MM.1S (cell line): Measurements from ENCODE around the gene LOXL4.

Experiments used
- DNase-seq: peaks from one replicate; pipeline ENCODE4 v3.0.0-alpha.2; 2015
- H2AFZ ChIP-seq: fragments of 300-600 bp; sonication (generic); 2 replicates; pipeline ENCODE4 v1.6.0; 2016; ENCODE audit warnings: antibody characterized with exemption, low read length
- H3F3A ChIP-seq: fragments of 300-600 bp; sonication (generic); 2 replicates; pipeline ENCODE4 v1.6.1; 2016; ENCODE audit warnings: mild to moderate bottlenecking, antibody characterized with exemption, low read length, moderate library complexity, mixed read lengths; ENCODE audit not compliant: insufficient read depth
- H3K27ac ChIP-seq: fragments of 300-600 bp; sonication (generic); 2 replicates; pipeline ENCODE4 v1.5.1; 2016; ENCODE audit warnings: mild to moderate bottlenecking, low read length
- H3K27me3 ChIP-seq: fragments of 300-600 bp; sonication (generic); replicated peaks from 2 replicates; pipeline ENCODE4 v1.6.0; 2016; ENCODE audit warnings: low read length; ENCODE audit not compliant: insufficient read depth
- H3K36me3 ChIP-seq: fragments of 300-600 bp; sonication (generic); replicated peaks from 2 replicates; pipeline ENCODE4 v1.6.1; 2016; ENCODE audit warnings: mild to moderate bottlenecking, low read length, mixed read lengths; ENCODE audit not compliant: insufficient read depth
- H3K4me1 ChIP-seq: fragments of 300-600 bp; sonication (generic); 2 replicates; pipeline ENCODE4 v1.6.1; 2016; ENCODE audit warnings: low read length, mixed read lengths
- H3K4me2 ChIP-seq: fragments of 300-600 bp; sonication (generic); 2 replicates; pipeline ENCODE4 v1.6.0; 2016; ENCODE audit warnings: low read depth, low read length
- H3K4me3 ChIP-seq: fragments of 300-600 bp; sonication (generic); 2 replicates; pipeline ENCODE4 v1.5.1; 2016; ENCODE audit warnings: low read length, mixed read lengths
- H3K79me2 ChIP-seq: fragments of 300-600 bp; sonication (generic); 2 replicates; pipeline ENCODE4 v1.6.1; 2016; ENCODE audit warnings: mixed run types, low read length, mixed read lengths
- H3K9ac ChIP-seq: fragments of 300-600 bp; sonication (generic); 2 replicates; pipeline ENCODE4 v1.6.1; 2016; ENCODE audit warnings: low read length, mixed read lengths
- H3K9me2 ChIP-seq: fragments of 300-600 bp; sonication (generic); replicated peaks from 2 replicates; pipeline ENCODE4 v1.6.1; 2016; ENCODE audit warnings: mild to moderate bottlenecking, low read length, mixed read lengths; ENCODE audit not compliant: insufficient read depth
- H3K9me3 ChIP-seq: fragments of 300-600 bp; sonication (generic); replicated peaks from 2 replicates; pipeline ENCODE4 v1.6.1; 2016; ENCODE audit warnings: mild to moderate bottlenecking, low read length, mixed read lengths; ENCODE audit not compliant: insufficient read depth
- H4K20me1 ChIP-seq: fragments of 300-600 bp; sonication (generic); 2 replicates; pipeline ENCODE4 v1.6.1; 2016; ENCODE audit warnings: mild to moderate bottlenecking, low read length, moderate library complexity, mixed read lengths; ENCODE audit not compliant: insufficient read depth
- CTCF ChIP-seq: fragments of 300-600 bp; sonication (generic); IDR thresholded peaks from 2 replicates; pipeline ENCODE4 v1.5.1; 2016; ENCODE audit warnings: antibody characterized with exemption, low read length, mixed read lengths
- EZH2 ChIP-seq: fragments of 300-600 bp; sonication (generic); optimal IDR thresholded peaks from 2 replicates; pipeline ENCODE3; 2017; ENCODE audit warnings: low read depth, mild to moderate bottlenecking, antibody characterized with exemption, low read length, mixed read lengths
- EZH2phosphoT487 ChIP-seq: fragments of 300-600 bp; sonication (generic); IDR thresholded peaks from 2 replicates; pipeline ENCODE4 v1.6.1; 2018; ENCODE audit warnings: antibody characterized with exemption, low read length

LOXL4 gene

DNA sequence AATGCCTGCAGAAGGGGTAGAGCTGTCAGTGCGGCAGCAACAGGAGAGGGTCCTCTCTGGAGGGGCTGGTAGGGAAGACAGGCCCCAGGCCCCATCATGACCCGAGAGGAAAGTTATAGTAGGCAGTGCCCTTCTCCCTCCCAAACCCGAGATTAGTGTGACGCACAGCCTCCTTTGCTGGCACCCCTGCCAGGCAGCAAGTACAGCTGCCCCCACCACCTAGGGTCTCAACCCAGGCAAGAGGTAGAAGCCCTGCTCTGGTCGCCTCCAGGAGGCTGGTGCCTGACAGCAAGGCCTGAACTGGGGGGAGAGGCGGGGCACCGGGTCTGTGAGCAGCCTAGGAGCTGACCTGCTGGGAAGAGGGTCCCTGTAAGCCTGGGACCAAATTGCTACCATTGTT, 15.5 kb downstream of the LOXL4 start:
- H3K27ac ChIP-seq = no peak overlapping the region
- no peak for TF ChIP-seq EZH2
- H3K9me2 ChIP-seq = no peaks in the 10 kb centered on the region
- no peak overlapping the region for H3K4me3 ChIP-seq
- no peak for DNase-seq
- no peaks in the 10 kb centered on the region for H3K27me3 ChIP-seq
- no peak overlapping the region for H3K9ac ChIP-seq
- H2AFZ ChIP-seq = no peak overlapping the region
- H3K36me3 ChIP-seq = no peaks in the 10 kb centered on the region
- no peak overlapping the region for H3K4me2 ChIP-seq
- peaks cover 21% of the 10 kb centered on the region for H3F3A ChIP-seq
- H3K79me2 ChIP-seq = no peaks in the 10 kb centered on the region
- H3K9me3 ChIP-seq = no peaks in the 10 kb centered on the region
- no peaks in the 10 kb centered on the region for H4K20me1 ChIP-seq
- H3K4me1 ChIP-seq = peaks cover 41% of the 10 kb centered on the region

DNA sequence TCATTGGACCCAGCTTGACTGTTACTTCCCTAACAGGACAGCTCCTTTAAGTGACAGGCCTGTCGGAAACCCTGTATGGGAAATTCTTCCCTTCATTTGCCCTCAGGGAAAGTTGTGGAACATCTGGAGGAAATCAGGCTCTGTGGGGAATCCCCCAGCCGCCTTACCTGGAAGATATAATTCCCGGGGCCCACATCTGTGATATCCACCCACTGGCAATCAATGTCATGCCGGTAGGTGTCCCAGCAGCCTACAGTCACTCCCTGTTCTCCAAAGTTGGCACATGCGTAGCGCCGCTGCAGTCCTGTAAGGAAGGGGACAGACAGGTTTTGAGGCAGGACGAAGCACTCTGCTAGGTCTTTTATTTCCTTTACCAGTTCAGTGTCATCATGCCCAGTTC, 16.6 kb downstream of the LOXL4 start:
- Histone ChIP-seq H2AFZ (no peak overlapping the region), H3K79me2 (no peaks in the 10 kb centered on the region), H4K20me1 (no peaks in the 10 kb centered on the region), H3K27me3 (no peaks in the 10 kb centered on the region), H3K36me3 (no peaks in the 10 kb centered on the region), H3K27ac (no peak overlapping the region), H3K4me2 (no peak overlapping the region), H3K4me1 (peaks cover 41% of the 10 kb centered on the region), H3K9me3 (no peaks in the 10 kb centered on the region), H3F3A (peaks cover 21% of the 10 kb centered on the region), H3K4me3 (no peak overlapping the region), H3K9ac (no peak overlapping the region), H3K9me2 (no peaks in the 10 kb centered on the region)
- TF ChIP-seq EZH2phosphoT487 = no peak
- no peak for TF ChIP-seq CTCF
- no peak for TF ChIP-seq EZH2
- no peak for DNase-seq

GRCh38 chr10:98249134-98249533, 18.9 kb downstream of the LOXL4 start:
- Histone ChIP-seq H3K4me2 (no peak overlapping the region), H3K4me1 (peaks cover 20% of the 10 kb centered on the region), H3K9ac (no peak overlapping the region), H3K4me3 (no peak overlapping the region), H3K27me3 (no peaks in the 10 kb centered on the region), H3K79me2 (no peaks in the 10 kb centered on the region), H3K36me3 (no peaks in the 10 kb centered on the region), H3K27ac (no peak overlapping the region), H2AFZ (no peak overlapping the region), H3F3A (peaks cover 9% of the 10 kb centered on the region; the same call in 1 of the 2 replicates), H3K9me3 (no peaks in the 10 kb centered on the region), H3K9me2 (no peaks in the 10 kb centered on the region), H4K20me1 (no peaks in the 10 kb centered on the region)
- TF ChIP-seq EZH2phosphoT487 = no peak
- TF ChIP-seq EZH2 = no peak
- TF ChIP-seq CTCF = no peak
- DNase-seq = no peak

DNA sequence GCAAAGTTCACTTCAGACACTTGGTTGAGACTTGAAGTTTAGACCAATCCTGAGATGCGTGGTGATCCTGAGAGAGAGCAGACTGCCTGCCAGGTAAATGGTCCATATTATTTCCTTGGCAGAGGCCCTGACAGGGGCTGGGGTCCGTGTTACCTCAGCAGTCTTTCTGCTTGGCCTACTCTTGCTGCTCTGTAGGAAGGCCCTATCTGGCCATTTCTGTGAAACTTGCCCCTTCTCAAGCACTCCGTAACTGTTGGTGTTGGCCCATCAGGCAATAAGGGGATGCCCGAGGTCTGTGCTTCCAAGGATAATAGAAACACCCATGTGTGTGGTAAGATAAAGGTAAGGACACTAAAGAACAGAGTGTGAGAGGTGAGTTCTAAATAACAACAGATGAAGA, 20.0 kb downstream of the LOXL4 start:
- no peak overlapping the region for H2AFZ ChIP-seq
- no peak overlapping the region for H3K4me2 ChIP-seq
- no peaks in the 10 kb centered on the region for H3K9me3 ChIP-seq
- no peaks in the 10 kb centered on the region for H3K9me2 ChIP-seq
- DNase-seq = no peak
- H3K27me3 ChIP-seq = no peaks in the 10 kb centered on the region
- 0 out of 2 replicates have a peak, but pooled peaks cover 4% of the 10 kb centered on the region for H3K36me3 ChIP-seq
- no peaks in the 10 kb centered on the region for H4K20me1 ChIP-seq
- peaks cover 9% of the 10 kb centered on the region; the same call in 1 of the 2 replicates for H3K4me1 ChIP-seq
- no peak overlapping the region for H3K4me3 ChIP-seq
- no peaks in the 10 kb centered on the region for H3F3A ChIP-seq
- TF ChIP-seq EZH2 (no peak), EZH2phosphoT487 (no peak), CTCF (no peak)
- no peak overlapping the region for H3K27ac ChIP-seq
- H3K79me2 ChIP-seq = no peaks in the 10 kb centered on the region
- H3K9ac ChIP-seq = no peak overlapping the region
